Erythroblast (primary cell): Measurements from ENCODE around the gene STEAP3.

Experiments
- DNase-seq, 2 experiments: peaks; one replicate each; lab custom pipeline; 2025; lab: John Stamatoyannopoulos, UW
- GATA1 ChIP-seq: IDR thresholded peaks from 2 replicates; pipeline ENCODE4 v1.6.1; 2011; ENCODE audit warnings: low read depth, mild to moderate bottlenecking, control low read depth, low read length, moderate library complexity
- POLR2A ChIP-seq: IDR thresholded peaks from 2 replicates; pipeline ENCODE4 v1.6.1; 2011; ENCODE audit warnings: mild to moderate bottlenecking, low read length

The STEAP3 gene

GRCh38 chr2:119207447-119207846, 16.2 kb upstream of the STEAP3 start:
- no peak for DNase-seq

GRCh38 chr2:119208791-119209203, 14.8 kb upstream of the STEAP3 start:
- TF ChIP-seq POLR2A (no peak), GATA1 (no peak)
- no peak for DNase-seq

More at GRCh38 chr2:119207447-119207846, 16.2 kb upstream of the STEAP3 start:
- TF ChIP-seq POLR2A (no peak), GATA1 (no peak)

GRCh38 chr2:119212139-119212800, 11.4 kb upstream of the STEAP3 start:
- TF ChIP-seq GATA1 (no peak), POLR2A (no peak)
- no peak for DNase-seq

GRCh38 chr2:119214453-119215037, 9.1 kb upstream of the STEAP3 start:
- TF ChIP-seq POLR2A, result no peak
- TF ChIP-seq GATA1, result no peak
- no peak for DNase-seq

DNA sequence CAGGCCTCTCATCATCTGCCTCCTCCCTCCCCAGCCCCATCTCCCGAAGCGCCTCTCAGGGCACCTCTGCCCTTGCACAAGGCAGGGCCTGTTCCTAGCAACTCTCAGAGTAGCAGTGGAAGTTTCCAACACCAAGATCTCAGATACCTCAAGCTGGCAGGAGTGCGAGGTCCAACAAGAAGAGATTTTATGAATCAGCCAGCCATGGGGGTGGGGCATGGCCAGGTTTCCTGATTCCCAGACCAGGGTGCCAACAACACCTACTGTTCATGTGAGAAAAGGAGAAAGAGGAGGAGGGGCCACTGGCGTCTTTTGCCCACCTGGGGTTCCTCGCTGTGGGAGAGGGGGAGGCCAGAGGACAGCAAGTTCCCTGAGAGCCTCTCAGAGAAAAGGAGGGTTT, 6.6 kb upstream of the STEAP3 start:
- DNase-seq, result no peak
- TF ChIP-seq POLR2A (no peak), GATA1 (no peak)

DNA sequence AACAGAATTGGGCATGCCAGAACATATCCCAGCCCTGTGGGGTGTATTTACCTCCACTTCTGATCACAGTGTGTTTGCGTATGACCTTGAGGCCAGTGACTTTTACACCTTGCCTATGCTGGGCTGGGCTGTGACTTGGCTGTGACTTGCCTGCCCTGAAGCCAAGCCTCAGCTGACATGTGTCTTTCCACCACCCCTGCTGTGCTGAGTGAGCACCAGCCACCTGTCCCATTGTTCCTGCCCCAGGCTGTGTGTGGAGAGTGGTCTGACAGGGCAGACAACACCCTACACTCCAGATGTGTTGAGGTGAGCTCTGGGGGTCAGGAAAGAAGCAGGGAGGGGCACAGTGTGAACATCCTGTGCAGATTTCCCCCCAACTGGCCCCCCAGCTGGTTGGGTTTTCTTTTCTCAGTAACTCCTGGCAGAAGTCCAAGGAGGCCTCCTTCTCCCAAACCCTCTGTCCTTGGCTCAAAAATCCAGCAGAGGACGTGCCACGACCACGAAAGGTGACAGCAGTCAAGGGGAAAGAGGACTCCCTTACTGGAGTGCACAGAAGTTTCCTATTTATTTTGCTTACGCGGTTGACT, 5.1 kb upstream of the STEAP3 start:
- no peak for TF ChIP-seq GATA1
- no peak for TF ChIP-seq POLR2A

DNA sequence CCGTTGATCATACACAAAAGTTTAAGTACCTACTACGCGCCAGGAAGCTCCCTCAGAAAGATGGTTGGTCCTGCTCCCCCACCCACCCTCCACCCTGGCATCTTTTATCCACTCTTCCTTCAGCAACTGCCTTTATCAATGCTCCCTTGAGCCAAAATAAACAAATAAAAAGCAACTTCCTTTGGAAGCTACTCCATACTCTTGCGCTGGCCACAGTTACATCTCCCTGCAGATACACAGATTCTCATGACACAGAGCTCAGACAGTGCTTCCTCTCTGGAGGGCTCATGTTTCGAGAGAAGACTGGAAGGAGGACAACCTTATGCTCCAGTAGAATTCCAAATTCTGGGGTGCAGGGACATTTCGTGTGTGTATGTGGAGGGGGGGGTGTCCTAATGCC, 3.8 kb upstream of the STEAP3 start:
- TF ChIP-seq POLR2A (no peak), GATA1 (no peak)
- DNase-seq, result no peak

More for the DNA sequence above, 5.1 kb upstream of the STEAP3 start:
- peak; percentile 82 to 89 for DNase-seq

GRCh38 chr2:119220720-119221301, 2.8 kb upstream of the STEAP3 start:
- TF ChIP-seq POLR2A (no peak), GATA1 (no peak)
- DNase-seq, result no peak

GRCh38 chr2:119221609-119222008, 2.0 kb upstream of the STEAP3 start:
- TF ChIP-seq POLR2A (no peak), GATA1 (no peak)
- DNase-seq, result no peak

DNA sequence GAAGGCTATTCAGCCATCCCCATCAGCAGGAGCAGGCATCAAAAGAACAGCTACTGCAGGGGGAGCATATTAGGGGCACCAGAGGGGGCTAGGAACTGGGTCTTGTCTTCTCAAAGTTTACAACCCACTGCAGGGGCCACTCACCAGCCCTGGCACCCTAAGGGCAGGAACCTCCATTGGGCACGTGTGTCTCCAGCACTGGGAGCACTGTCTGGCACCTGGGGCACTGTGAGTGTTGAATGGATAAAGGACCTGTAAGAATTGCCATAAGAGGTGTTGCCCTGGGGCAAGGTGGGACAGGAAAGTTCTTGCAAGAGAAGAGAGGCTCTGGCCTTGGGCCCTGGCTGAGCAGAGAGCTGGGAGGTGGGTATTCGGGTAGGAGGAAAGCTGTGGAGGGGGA, 1.4 kb upstream of the STEAP3 start:
- no peak for TF ChIP-seq POLR2A
- no peak for TF ChIP-seq GATA1
- DNase-seq, result peak; percentile 30 to 36

GRCh38 chr2:119222863-119223520, 642 bp upstream of the STEAP3 start:
- no peak for DNase-seq
- TF ChIP-seq GATA1, result no peak
- TF ChIP-seq POLR2A, result no peak

- peak; percentile 35 to 36 for DNase-seq
- TF ChIP-seq GATA1 (no peak), POLR2A (no peak)
These were observed 914 bp downstream of the STEAP3 start for GRCh38 chr2:119224391-119225104.

DNA sequence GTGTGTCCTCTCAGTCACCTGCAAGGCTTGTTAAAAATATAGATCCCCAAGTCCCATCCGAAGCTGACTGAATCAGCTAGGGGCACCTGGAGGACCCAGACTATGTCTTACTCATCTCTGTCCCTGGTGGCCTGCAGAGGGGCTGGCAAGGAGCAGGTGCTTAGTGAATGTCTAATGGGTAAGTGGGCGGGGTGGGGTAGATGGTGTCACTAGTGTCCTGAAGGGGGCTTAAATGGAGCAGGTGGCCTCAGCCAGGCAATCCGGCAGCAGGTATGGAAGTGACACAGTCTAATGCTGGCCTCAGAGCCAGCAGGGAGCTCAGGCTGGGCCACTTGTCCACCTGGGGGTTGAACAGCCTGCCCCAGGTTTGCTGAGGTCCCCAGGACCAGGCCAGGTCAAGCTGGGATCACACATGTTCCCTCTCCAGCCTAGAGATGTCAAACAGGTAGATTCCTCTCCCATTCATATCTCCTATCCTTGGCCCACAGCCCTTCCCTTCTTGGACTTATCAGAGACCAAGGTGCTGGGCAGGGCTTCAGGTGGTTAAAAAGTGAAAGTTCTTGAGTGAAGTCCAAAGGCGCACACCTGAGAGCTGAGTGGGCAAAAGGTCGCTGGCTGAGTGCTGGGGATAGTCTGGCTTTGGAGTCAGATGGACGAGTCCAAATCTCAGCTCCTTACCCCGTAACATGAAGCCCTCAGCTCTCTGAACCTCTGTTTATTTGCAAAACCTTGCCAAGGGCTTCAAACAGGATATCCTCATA, 1.7 kb downstream of the STEAP3 start:
- DNase-seq, result peak; percentile 61 to 63
- TF ChIP-seq GATA1 (no peak), POLR2A (no peak)
